ENCODE results near the gene VPS9D1. TPM values are rescaled to one million over a fixed set of nuclear protein-coding genes. Genes with fewer than 3 reads are reported as not detected.

VPS9D1 gene
- total and polyA plus RNA-seq, 10 of the 15 experiments (the other 5 are each of a cell fraction or from before 2014, with no cell fraction given): 0.65 to 4.2 (median 1.1) TPM

DNA sequence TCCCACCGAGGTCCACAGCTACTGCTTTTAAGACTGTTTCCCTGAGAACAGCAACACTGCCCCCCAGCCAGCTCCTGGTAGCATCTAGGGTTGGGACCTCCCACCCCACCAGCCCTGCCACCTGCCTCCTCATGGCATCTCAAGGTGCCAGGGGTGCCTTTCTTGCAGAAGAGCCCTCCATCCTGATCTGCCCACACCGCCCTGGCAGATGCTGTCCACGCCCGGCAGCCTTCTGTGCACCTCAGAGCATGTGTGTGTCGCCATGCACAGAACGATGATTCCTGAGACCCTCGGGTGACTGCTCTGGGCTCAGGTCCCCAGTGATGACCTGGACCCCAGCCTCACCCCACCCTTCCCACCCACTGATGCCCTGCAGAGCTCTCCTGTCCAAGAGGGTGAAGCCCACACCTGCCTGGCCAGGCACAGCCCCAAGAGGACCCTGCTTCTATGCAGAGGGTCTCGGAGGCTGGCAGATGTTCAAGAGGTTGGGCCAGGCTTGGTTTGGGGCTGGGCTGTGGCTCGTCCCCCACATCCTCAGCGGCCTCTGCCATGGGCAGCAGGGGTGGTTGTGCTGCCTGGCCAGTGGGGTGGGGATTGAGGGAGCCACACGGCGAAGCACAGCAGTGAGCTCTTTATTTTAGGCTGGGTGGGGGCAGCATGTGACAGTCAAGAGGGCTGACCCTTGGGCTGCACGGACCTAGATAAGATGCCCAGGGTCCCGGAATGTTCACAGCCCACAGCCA is 14.0 kb downstream of the VPS9D1 start:
- in situ Hi-C loops (cut with MboI): loop anchor here (10.0 kb wide), 1 partner anchor 88 kb away; no protein-coding TSS in a partner anchor
- ChIA-PET RAD21 (ENCODE audit: unreplicated experiment) (interaction anchor here (0.6 to 3.3 kb wide), 12 partner anchors 8 to 204 kb away, joined by 3 to 60 read pairs (median 5); partner anchors contain the start of gene VPS9D1), SMC1A (ENCODE audit: uncharacterized antibody, unreplicated experiment) (interaction anchor here (0.8 to 4.7 kb wide), 8 partner anchors 9 to 203 kb away, joined by 3 to 44 read pairs (median 4); no protein-coding TSS in a partner anchor), POLR2A (interaction anchor here (0.8 to 1.8 kb wide), 3 partner anchors 50 to 204 kb away, joined by 3 to 9 read pairs (median 3); no protein-coding TSS in a partner anchor), CTCF (interaction anchor here (0.6 to 5.4 kb wide), 26 partner anchors 8 to 375 kb away, joined by 3 to 119 read pairs (median 4); partner anchors contain the start of genes TCF25 and VPS9D1)
- TF ChIP-seq, protein P1, sequence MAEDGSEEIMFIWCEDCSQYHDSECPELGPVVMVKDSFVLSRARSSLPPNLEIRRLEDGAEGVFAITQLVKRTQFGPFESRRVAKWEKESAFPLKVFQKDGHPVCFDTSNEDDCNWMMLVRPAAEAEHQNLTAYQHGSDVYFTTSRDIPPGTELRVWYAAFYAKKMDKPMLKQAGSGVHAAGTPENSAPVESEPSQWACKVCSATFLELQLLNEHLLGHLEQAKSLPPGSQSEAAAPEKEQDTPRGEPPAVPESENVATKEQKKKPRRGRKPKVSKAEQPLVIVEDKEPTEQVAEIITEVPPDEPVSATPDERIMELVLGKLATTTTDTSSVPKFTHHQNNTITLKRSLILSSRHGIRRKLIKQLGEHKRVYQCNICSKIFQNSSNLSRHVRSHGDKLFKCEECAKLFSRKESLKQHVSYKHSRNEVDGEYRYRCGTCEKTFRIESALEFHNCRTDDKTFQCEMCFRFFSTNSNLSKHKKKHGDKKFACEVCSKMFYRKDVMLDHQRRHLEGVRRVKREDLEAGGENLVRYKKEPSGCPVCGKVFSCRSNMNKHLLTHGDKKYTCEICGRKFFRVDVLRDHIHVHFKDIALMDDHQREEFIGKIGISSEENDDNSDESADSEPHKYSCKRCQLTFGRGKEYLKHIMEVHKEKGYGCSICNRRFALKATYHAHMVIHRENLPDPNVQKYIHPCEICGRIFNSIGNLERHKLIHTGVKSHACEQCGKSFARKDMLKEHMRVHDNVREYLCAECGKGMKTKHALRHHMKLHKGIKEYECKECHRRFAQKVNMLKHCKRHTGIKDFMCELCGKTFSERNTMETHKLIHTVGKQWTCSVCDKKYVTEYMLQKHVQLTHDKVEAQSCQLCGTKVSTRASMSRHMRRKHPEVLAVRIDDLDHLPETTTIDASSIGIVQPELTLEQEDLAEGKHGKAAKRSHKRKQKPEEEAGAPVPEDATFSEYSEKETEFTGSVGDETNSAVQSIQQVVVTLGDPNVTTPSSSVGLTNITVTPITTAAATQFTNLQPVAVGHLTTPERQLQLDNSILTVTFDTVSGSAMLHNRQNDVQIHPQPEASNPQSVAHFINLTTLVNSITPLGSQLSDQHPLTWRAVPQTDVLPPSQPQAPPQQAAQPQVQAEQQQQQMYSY (CRISPR knock-in tag; IDR thresholded peaks at IDR 0.05): no peak
- TF ChIP-seq MYC (IDR thresholded peaks at IDR 0.05; ENCODE audit: insufficient read depth, insufficient read length, insufficient replicate concordance, low read length, severe bottlenecking) (no peak), STAT1 (conservative IDR thresholded peaks at IDR 0.05) (no peak)
- TF ChIP-seq, protein P2, sequence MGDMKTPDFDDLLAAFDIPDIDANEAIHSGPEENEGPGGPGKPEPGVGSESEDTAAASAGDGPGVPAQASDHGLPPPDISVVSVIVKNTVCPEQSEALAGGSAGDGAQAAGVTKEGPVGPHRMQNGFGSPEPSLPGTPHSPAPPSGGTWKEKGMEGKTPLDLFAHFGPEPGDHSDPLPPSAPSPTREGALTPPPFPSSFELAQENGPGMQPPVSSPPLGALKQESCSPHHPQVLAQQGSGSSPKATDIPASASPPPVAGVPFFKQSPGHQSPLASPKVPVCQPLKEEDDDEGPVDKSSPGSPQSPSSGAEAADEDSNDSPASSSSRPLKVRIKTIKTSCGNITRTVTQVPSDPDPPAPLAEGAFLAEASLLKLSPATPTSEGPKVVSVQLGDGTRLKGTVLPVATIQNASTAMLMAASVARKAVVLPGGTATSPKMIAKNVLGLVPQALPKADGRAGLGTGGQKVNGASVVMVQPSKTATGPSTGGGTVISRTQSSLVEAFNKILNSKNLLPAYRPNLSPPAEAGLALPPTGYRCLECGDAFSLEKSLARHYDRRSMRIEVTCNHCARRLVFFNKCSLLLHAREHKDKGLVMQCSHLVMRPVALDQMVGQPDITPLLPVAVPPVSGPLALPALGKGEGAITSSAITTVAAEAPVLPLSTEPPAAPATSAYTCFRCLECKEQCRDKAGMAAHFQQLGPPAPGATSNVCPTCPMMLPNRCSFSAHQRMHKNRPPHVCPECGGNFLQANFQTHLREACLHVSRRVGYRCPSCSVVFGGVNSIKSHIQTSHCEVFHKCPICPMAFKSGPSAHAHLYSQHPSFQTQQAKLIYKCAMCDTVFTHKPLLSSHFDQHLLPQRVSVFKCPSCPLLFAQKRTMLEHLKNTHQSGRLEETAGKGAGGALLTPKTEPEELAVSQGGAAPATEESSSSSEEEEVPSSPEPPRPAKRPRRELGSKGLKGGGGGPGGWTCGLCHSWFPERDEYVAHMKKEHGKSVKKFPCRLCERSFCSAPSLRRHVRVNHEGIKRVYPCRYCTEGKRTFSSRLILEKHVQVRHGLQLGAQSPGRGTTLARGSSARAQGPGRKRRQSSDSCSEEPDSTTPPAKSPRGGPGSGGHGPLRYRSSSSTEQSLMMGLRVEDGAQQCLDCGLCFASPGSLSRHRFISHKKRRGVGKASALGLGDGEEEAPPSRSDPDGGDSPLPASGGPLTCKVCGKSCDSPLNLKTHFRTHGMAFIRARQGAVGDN (IDR thresholded peaks at IDR 0.05): no peak
- TF ChIP-seq, protein P3, sequence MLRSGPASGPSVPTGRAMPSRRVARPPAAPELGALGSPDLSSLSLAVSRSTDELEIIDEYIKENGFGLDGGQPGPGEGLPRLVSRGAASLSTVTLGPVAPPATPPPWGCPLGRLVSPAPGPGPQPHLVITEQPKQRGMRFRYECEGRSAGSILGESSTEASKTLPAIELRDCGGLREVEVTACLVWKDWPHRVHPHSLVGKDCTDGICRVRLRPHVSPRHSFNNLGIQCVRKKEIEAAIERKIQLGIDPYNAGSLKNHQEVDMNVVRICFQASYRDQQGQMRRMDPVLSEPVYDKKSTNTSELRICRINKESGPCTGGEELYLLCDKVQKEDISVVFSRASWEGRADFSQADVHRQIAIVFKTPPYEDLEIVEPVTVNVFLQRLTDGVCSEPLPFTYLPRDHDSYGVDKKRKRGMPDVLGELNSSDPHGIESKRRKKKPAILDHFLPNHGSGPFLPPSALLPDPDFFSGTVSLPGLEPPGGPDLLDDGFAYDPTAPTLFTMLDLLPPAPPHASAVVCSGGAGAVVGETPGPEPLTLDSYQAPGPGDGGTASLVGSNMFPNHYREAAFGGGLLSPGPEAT (IDR thresholded peaks at IDR 0.05; ENCODE audit: low read depth): no peak
- Histone ChIP-seq H3K27me3 (replicated peaks in 1 of 2; ENCODE audit: control insufficient read depth in 2 of 2, insufficient read depth in 2 of 2, low read length in 1 of 2) (no peaks in the 10 kb centered on the region), H3K79me2 (ENCODE audit: control insufficient read depth, insufficient read depth, low read length) (no peaks in the 10 kb centered on the region), H3K36me3 (ENCODE audit: control insufficient read depth in 2 of 2, insufficient read depth in 2 of 2, low read length in 1 of 2) (no peaks in the 10 kb centered on the region), H3K4me2 (ENCODE audit: control insufficient read depth, insufficient read depth) (no peak overlapping the region; the same call in 1 of the 2 replicates), H3K27ac (ENCODE audit: control insufficient read depth, insufficient read depth) (no peak overlapping the region), H4K20me1 (ENCODE audit: control insufficient read depth, insufficient read depth) (no peaks in the 10 kb centered on the region), H3K4me3 (no peak overlapping the region), H3K9me3 (replicated peaks; ENCODE audit: control insufficient read depth, insufficient read depth, low read length) (no peaks in the 10 kb centered on the region), H3K4me1 (ENCODE audit: control insufficient read depth, insufficient read depth, low read length) (peaks cover 3% of the 10 kb centered on the region; the same call in 1 of the 2 replicates), H3K9ac (ENCODE audit: control insufficient read depth, insufficient read depth, low read length) (no peak overlapping the region), H2AFZ (ENCODE audit: control insufficient read depth, low read depth, low read length) (no peak overlapping the region)
- DNase-seq (ENCODE audit: low read depth, low spot score) (no peak), ATAC-seq (no peak), FAIRE-seq (no peak)
- WGBS (ENCODE audit: insufficient coverage, insufficient replicate concordance, low lambda C conversion rate, missing lambda C conversion rate): 49% methylated on average over 14 of the region's 14 CpGs
- BruUV-seq (replicated peaks): no TSS peak
- intact Hi-C loops (cut with micrococcal nuclease; ENCODE audit: unreplicated experiment): loop anchor here (1.0 to 10.0 kb wide), 2 partner anchors 87 to 208 kb away; partner anchors contain the start of gene MC1R

Data from GM12878 (cell line).